IMR-90 (cell line): Measurements from ENCODE around the gene MAP3K5. TPM values are rescaled to one million over a fixed set of nuclear protein-coding genes. Genes with fewer than 3 reads are reported as not detected.

Experiments used
- ATAC-seq: fragments of 200-7000 bp; cut with Tn5 transposase; 2 replicates; pipeline ENCODE4 v1.9.1; 2020; ENCODE audit warnings: low read depth, mild to moderate bottlenecking, moderate library complexity
- BruUV-seq: library from RNA; stranded (reverse); fragments of 400-500 nt; replicated peaks from 2 replicates; lab custom pipeline; 2021; lab: Mats Ljungman, UMichigan
- CTCF ChIA-PET: fragments of 300-600 bp; formaldehyde crosslinking; extraction: SDS; loops from one replicate; lab custom pipeline; 2021; ENCODE audit warnings: antibody characterized with exemption; lab: Yijun Ruan, JAX
- POLR2A ChIA-PET: fragments of 300-600 bp; sonication (Branson Sonifier 250); formaldehyde crosslinking; loops from one replicate; lab custom pipeline; 2022; ENCODE audit warnings: antibody characterized with exemption; ENCODE audit not compliant: unreplicated experiment; lab: Charles Lee
- DNase-seq: peaks from one replicate; pipeline ENCODE4 v3.0.0; 2013
- H2AFZ ChIP-seq: replicated peaks from 2 replicates; pipeline ENCODE3; 2013; ENCODE audit warnings: low read length, mild to moderate bottlenecking; ENCODE audit not compliant: poor library complexity
- H2AK5ac ChIP-seq: 2 replicates; pipeline ENCODE4 v1.6.1; 2013; ENCODE audit warnings: low read depth, low read length, inconsistent platforms
- H2AK9ac ChIP-seq: replicated peaks from 2 replicates; pipeline ENCODE3; 2013; ENCODE audit warnings: mild to moderate bottlenecking, low read depth, low read length, moderate library complexity; ENCODE audit not compliant: poor library complexity
- H2BK120ac ChIP-seq: 2 replicates; pipeline ENCODE4 v1.6.1; 2013; ENCODE audit warnings: low read depth, low read length, inconsistent platforms
- H2BK15ac ChIP-seq: 3 replicates; pipeline ENCODE4 v1.6.1; 2013; ENCODE audit warnings: low read depth, low read length, inconsistent platforms
- H2BK20ac ChIP-seq: 2 replicates; pipeline ENCODE4 v1.6.1; 2013; ENCODE audit warnings: low read depth, mild to moderate bottlenecking, inconsistent platforms, low read length, moderate library complexity
- H2BK5ac ChIP-seq: 2 replicates; pipeline ENCODE4 v1.6.1; 2013; ENCODE audit warnings: mild to moderate bottlenecking, low read depth, low read length, inconsistent platforms; ENCODE audit not compliant: poor library complexity, severe bottlenecking
- H3K14ac ChIP-seq: replicated peaks from 2 replicates; pipeline ENCODE4 v1.6.1; 2013; ENCODE audit warnings: low read depth, low read length, inconsistent platforms
- H3K18ac ChIP-seq: 2 replicates; pipeline ENCODE4 v1.6.1; 2013; ENCODE audit warnings: low read depth, low read length, control low read depth
- H3K23ac ChIP-seq: 2 replicates; pipeline ENCODE4 v1.6.1; 2013; ENCODE audit warnings: low read depth, low read length, inconsistent platforms
- H3K27ac ChIP-seq: 2 replicates; pipeline ENCODE4 v1.5.1; 2013; ENCODE audit warnings: mild to moderate bottlenecking, control low read depth, low read length; ENCODE audit not compliant: insufficient read depth
- H3K27me3 ChIP-seq: 2 replicates; pipeline ENCODE4 v1.6.1; 2013; ENCODE audit warnings: low read length; ENCODE audit not compliant: control insufficient read depth, insufficient read depth
- H3K36me3 ChIP-seq: 2 replicates; pipeline ENCODE4 v1.6.1; 2013; ENCODE audit warnings: low read length, mixed read lengths; ENCODE audit not compliant: control insufficient read depth, insufficient read depth
- H3K4ac ChIP-seq: 2 replicates; pipeline ENCODE4 v1.6.1; 2013; ENCODE audit warnings: low read depth, low read length, inconsistent platforms
- H3K4me1 ChIP-seq: 2 replicates; pipeline ENCODE4 v1.6.1; 2013; ENCODE audit warnings: low read length, mixed read lengths; ENCODE audit not compliant: control insufficient read depth, insufficient read depth
- H3K4me2 ChIP-seq: 2 replicates; pipeline ENCODE4 v1.6.1; 2013; ENCODE audit warnings: low read depth, mild to moderate bottlenecking, control low read depth, low read length, moderate library complexity
- H3K4me3 ChIP-seq: 2 replicates; pipeline ENCODE4 v1.5.1; 2013; ENCODE audit warnings: low read depth, mild to moderate bottlenecking, control low read depth, low read length, moderate library complexity; ENCODE audit not compliant: insufficient read depth
- H3K56ac ChIP-seq: 2 replicates; pipeline ENCODE4 v1.6.1; 2013; ENCODE audit warnings: low read length, inconsistent platforms; ENCODE audit not compliant: insufficient read depth; ENCODE audit errors: extremely low read depth
- H3K79me1 ChIP-seq, 2 experiments: 2 replicates each; pipeline ENCODE4 v1.6.1; 2013; ENCODE audit warnings: low read length in 2 of 2, inconsistent platforms in 1 of 2, low read depth in 1 of 2
- H3K9ac ChIP-seq: 2 replicates; pipeline ENCODE4 v1.6.1; 2013; ENCODE audit warnings: low read depth, low read length, control low read depth
- H3K9me1 ChIP-seq: 2 replicates; pipeline ENCODE4 v1.6.1; 2013; ENCODE audit warnings: low read length, inconsistent platforms; ENCODE audit not compliant: insufficient read depth
- H3K9me3 ChIP-seq: 2 replicates; pipeline ENCODE4 v1.6.1; 2013; ENCODE audit warnings: low read length; ENCODE audit not compliant: control insufficient read depth, insufficient read depth
- H4K20me1 ChIP-seq: 2 replicates; pipeline ENCODE4 v1.6.1; 2013; ENCODE audit warnings: low read length, inconsistent platforms; ENCODE audit not compliant: insufficient read depth
- H4K5ac ChIP-seq: 2 replicates; pipeline ENCODE4 v1.6.1; 2013; ENCODE audit warnings: mild to moderate bottlenecking, low read depth, low read length, control low read depth
- H4K8ac ChIP-seq, 2 experiments: 2 replicates each; pipeline ENCODE4 v1.6.1; 2013; ENCODE audit warnings: low read depth in 2 of 2, low read length in 2 of 2, control low read depth in 1 of 2, inconsistent platforms in 1 of 2
- H4K91ac ChIP-seq: 2 replicates; pipeline ENCODE4 v1.6.1; 2013; ENCODE audit warnings: low read depth, low read length, inconsistent platforms; ENCODE audit not compliant: insufficient read depth
- BHLHE40 ChIP-seq: fragments of 150-350 bp; IDR thresholded peaks from 2 replicates; pipeline ENCODE4 v1.6.1; 2016; ENCODE audit warnings: mild to moderate bottlenecking, low read depth, low read length
- CEBPB ChIP-seq: IDR thresholded peaks from 2 replicates; pipeline ENCODE4 v1.6.1; 2012; ENCODE audit warnings: low read depth, low read length, improper control_type of control experiment
- CHD1 ChIP-seq: IDR thresholded peaks from 2 replicates; pipeline ENCODE4 v1.6.1; 2012; ENCODE audit warnings: low read depth, low read length, improper control_type of control experiment
- FOS ChIP-seq: fragments of 150-350 bp; IDR thresholded peaks from 2 replicates; pipeline ENCODE4 v1.6.1; 2016; ENCODE audit warnings: low read depth, low read length
- MAFK ChIP-seq: IDR thresholded peaks from 2 replicates; pipeline ENCODE4 v1.6.1; 2012; ENCODE audit warnings: low read depth, low read length, improper control_type of control experiment
- MAZ ChIP-seq: IDR thresholded peaks from 2 replicates; pipeline ENCODE4 v1.6.1; 2012; ENCODE audit warnings: low read depth, mild to moderate bottlenecking, low read length, improper control_type of control experiment, moderate library complexity, borderline replicate concordance
- MXI1 ChIP-seq: IDR thresholded peaks from 2 replicates; pipeline ENCODE4 v1.6.1; 2012; ENCODE audit warnings: low read depth, mild to moderate bottlenecking, low read length, moderate library complexity, borderline replicate concordance
- NFE2L2 ChIP-seq: fragments of 150-350 bp; IDR thresholded peaks from 2 replicates; pipeline ENCODE4 v1.6.1; 2016; ENCODE audit warnings: low read depth, mild to moderate bottlenecking, low read length
- POLR2A ChIP-seq: IDR thresholded peaks from 2 replicates; pipeline ENCODE4 v1.6.1; 2012; ENCODE audit warnings: mild to moderate bottlenecking, low read depth, low read length
- RAD21 ChIP-seq: IDR thresholded peaks from 2 replicates; pipeline ENCODE4 v1.6.1; 2012; ENCODE audit warnings: low read length, improper control_type of control experiment
- RCOR1 ChIP-seq: IDR thresholded peaks from 2 replicates; pipeline ENCODE4 v1.6.1; 2012; ENCODE audit warnings: mild to moderate bottlenecking, low read length, improper control_type of control experiment; ENCODE audit not compliant: insufficient replicate concordance
- RFX5 ChIP-seq: IDR thresholded peaks from 2 replicates; pipeline ENCODE4 v1.8.0; 2012; ENCODE audit warnings: low read depth, mild to moderate bottlenecking, low read length, moderate library complexity
- SMC3 ChIP-seq: fragments of 150-350 bp; IDR thresholded peaks from 2 replicates; pipeline ENCODE4 v1.6.1; 2016; ENCODE audit warnings: low read depth, mild to moderate bottlenecking, antibody characterized with exemption, low read length, moderate library complexity
- WGBS, 2 experiments: methylation state at CpG; one replicate each; pipeline versions ENCODE4 v1.1.5 to v1.1.7; 2013; ENCODE audit warnings: missing lambda C conversion rate in 2 of 2; ENCODE audit not compliant: insufficient read length in 1 of 2; ENCODE audit errors: extremely low coverage in 2 of 2; 5-methylcytosine and 5-hydroxymethylcytosine counted together
- dilution Hi-C: fragments of 300-500 bp; cut with HindIII; formaldehyde crosslinking; loops from one replicate; pipeline ENCODE4 v1.14.3; 2018; ENCODE audit warnings: low sequenced_read_pairs; ENCODE audit not compliant: unreplicated experiment
- in situ Hi-C: fragments of 300-500 bp; cut with MboI; formaldehyde crosslinking; loops from 3 replicates; pipeline ENCODE4 v1.14.3; 2019; ENCODE audit warnings: low sequenced_read_pairs, inconsistent platforms, mixed read lengths
- intact Hi-C: fragments of 100-400 bp; cut with micrococcal nuclease; formaldehyde crosslinking; loops from 2 replicates; pipeline ENCODE4 v1.10.0; 2022
- polyA plus RNA-seq, 3 experiments: library from polyadenylated mRNA; depleted of rRNA; stranded (reverse); fragments of >200 nt; gene quantifications; 2 replicates each; pipeline ENCODE4 v1.2.3, GENCODE V29; 2012; ENCODE audit warnings: low replicate concordance in 1 of 3
- total RNA-seq: library from RNA; depleted of rRNA; stranded (reverse); fragments of >200 nt; gene quantifications from 2 replicates; pipeline ENCODE4 v1.2.3, GENCODE V29; 2012
- TF ChIP-seq, protein P1 (sequence below): conservative IDR thresholded peaks from 2 replicates; pipeline ENCODE4 v1.5.1; 2012; ENCODE audit warnings: mild to moderate bottlenecking, low read depth, low read length, improper control_type of control experiment
- TF ChIP-seq, protein P2 (sequence below): fragments of 150-350 bp; IDR thresholded peaks from 2 replicates; pipeline ENCODE4 v1.6.1; 2016; ENCODE audit warnings: low read depth, mild to moderate bottlenecking, low read length, moderate library complexity, borderline replicate concordance
- TF ChIP-seq, protein P3 (sequence below): fragments of 150-350 bp; IDR thresholded peaks from 2 replicates; pipeline ENCODE4 v1.6.1; 2017; ENCODE audit warnings: mild to moderate bottlenecking, antibody characterized with exemption, low read length, low read depth

The MAP3K5 gene
- total and polyA plus RNA-seq, 2 of the 4 experiments (the other 2 are of a cell fraction) = 5.4 to 17.6 TPM

DNA sequence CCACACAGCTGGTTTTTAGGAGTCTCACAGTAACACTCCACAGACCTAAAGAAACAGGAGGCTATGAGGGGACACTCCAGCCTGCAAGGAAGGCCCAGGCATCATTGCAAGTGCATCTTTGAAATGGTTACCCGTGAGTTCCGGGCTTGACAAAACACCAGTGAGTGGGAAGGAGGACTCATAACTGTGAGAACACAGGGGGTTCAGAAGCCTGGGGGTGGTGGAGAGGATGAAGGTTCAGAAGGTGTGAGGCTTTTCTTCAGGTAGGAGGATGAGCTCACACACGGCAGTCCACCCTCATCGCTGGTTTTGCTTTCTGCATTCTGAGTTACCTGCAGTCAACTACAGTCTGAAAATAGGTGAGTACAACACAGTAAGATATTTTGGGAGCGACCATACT lies 282.0 kb downstream of the MAP3K5 start:
- BruUV-seq = no TSS peak
- Histone ChIP-seq H2BK15ac (no peak overlapping the region), H2AFZ (no peak overlapping the region), H4K8ac (no peak overlapping the region), H4K5ac (no peak overlapping the region), H3K79me1 (no peaks in the 10 kb centered on the region), H3K4ac (no peak overlapping the region), H3K9ac (no peak overlapping the region), H2BK120ac (no peak overlapping the region), H3K18ac (no peak overlapping the region), H3K9me3 (no peaks in the 10 kb centered on the region), H2AK5ac (no peak overlapping the region), H3K56ac (no peak overlapping the region), H3K23ac (no peak overlapping the region), H3K36me3 (no peaks in the 10 kb centered on the region), H2AK9ac (no peak overlapping the region), H4K91ac (no peak overlapping the region), H3K4me3 (no peak overlapping the region), H3K4me1 (no peaks in the 10 kb centered on the region), H2BK20ac (no peak overlapping the region), H4K20me1 (no peaks in the 10 kb centered on the region), H3K4me2 (no peak overlapping the region), H3K14ac (no peak overlapping the region), H3K27ac (no peak overlapping the region), H3K27me3 (peaks cover 12% of the 10 kb centered on the region), H3K9me1 (no peaks in the 10 kb centered on the region), H2BK5ac (no peak overlapping the region)
- ChIA-PET POLR2A (no interaction called here), CTCF (no interaction called here)
- in situ Hi-C loops = no loop called here
- 64% methylated on average over 2 of the region's 5 CpGs; no CpG with 5 or more reads in 1 of the 2 experiments for WGBS, 2 experiments
- TF ChIP-seq POLR2A (no peak), MXI1 (no peak), RAD21 (no peak), CEBPB (no peak), MAFK (no peak), SMC3 (no peak), FOS (no peak), RCOR1 (no peak), MAZ (no peak), NFE2L2 (no peak), BHLHE40 (no peak), RFX5 (no peak), CHD1 (no peak)
- TF ChIP-seq, protein P1, sequence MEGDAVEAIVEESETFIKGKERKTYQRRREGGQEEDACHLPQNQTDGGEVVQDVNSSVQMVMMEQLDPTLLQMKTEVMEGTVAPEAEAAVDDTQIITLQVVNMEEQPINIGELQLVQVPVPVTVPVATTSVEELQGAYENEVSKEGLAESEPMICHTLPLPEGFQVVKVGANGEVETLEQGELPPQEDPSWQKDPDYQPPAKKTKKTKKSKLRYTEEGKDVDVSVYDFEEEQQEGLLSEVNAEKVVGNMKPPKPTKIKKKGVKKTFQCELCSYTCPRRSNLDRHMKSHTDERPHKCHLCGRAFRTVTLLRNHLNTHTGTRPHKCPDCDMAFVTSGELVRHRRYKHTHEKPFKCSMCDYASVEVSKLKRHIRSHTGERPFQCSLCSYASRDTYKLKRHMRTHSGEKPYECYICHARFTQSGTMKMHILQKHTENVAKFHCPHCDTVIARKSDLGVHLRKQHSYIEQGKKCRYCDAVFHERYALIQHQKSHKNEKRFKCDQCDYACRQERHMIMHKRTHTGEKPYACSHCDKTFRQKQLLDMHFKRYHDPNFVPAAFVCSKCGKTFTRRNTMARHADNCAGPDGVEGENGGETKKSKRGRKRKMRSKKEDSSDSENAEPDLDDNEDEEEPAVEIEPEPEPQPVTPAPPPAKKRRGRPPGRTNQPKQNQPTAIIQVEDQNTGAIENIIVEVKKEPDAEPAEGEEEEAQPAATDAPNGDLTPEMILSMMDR = no peak
- TF ChIP-seq, protein P2, sequence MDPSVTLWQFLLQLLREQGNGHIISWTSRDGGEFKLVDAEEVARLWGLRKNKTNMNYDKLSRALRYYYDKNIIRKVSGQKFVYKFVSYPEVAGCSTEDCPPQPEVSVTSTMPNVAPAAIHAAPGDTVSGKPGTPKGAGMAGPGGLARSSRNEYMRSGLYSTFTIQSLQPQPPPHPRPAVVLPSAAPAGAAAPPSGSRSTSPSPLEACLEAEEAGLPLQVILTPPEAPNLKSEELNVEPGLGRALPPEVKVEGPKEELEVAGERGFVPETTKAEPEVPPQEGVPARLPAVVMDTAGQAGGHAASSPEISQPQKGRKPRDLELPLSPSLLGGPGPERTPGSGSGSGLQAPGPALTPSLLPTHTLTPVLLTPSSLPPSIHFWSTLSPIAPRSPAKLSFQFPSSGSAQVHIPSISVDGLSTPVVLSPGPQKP = no peak
- TF ChIP-seq, protein P3, sequence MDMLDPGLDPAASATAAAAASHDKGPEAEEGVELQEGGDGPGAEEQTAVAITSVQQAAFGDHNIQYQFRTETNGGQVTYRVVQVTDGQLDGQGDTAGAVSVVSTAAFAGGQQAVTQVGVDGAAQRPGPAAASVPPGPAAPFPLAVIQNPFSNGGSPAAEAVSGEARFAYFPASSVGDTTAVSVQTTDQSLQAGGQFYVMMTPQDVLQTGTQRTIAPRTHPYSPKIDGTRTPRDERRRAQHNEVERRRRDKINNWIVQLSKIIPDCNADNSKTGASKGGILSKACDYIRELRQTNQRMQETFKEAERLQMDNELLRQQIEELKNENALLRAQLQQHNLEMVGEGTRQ = no peak
- dilution Hi-C loops = no loop called here
- intact Hi-C loops = no loop called here
- no peak for ATAC-seq
- DNase-seq = no peak
